Smooth muscle cell (in vitro differentiated cells): Measurements from ENCODE around the gene SPATA32. TPM values are rescaled to one million over a fixed set of nuclear protein-coding genes. Genes with fewer than 3 reads are reported as not detected.

Source experiments
- DNase-seq: peaks from one replicate; lab custom pipeline; 2025; ENCODE audit not compliant: unreplicated experiment; lab: John Stamatoyannopoulos, UW
- H2AFZ ChIP-seq: fragments of 200-600 bp; sonication (generic); 2 replicates; pipeline ENCODE4 v1.6.0; 2016; ENCODE audit warnings: antibody characterized with exemption, low read depth, mild to moderate bottlenecking
- H3F3A ChIP-seq: fragments of 200-600 bp; sonication (generic); 2 replicates; pipeline ENCODE4 v1.6.0; 2017; ENCODE audit warnings: antibody characterized with exemption, low read depth
- H3K27ac ChIP-seq: fragments of 200-600 bp; sonication (generic); 2 replicates; pipeline ENCODE4 v1.5.1; 2016; ENCODE audit warnings: low read depth, mild to moderate bottlenecking
- H3K27me3 ChIP-seq: fragments of 200-600 bp; sonication (generic); 2 replicates; pipeline ENCODE4 v1.6.1; 2016; ENCODE audit warnings: low read depth, mild to moderate bottlenecking
- H3K36me3 ChIP-seq: fragments of 200-600 bp; sonication (generic); 2 replicates; pipeline ENCODE4 v1.5.1; 2016; ENCODE audit warnings: low read depth
- H3K4me1 ChIP-seq: fragments of 200-600 bp; sonication (generic); 2 replicates; pipeline ENCODE4 v1.5.1; 2016; ENCODE audit warnings: low read depth
- H3K4me2 ChIP-seq: fragments of 200-600 bp; sonication (generic); 2 replicates; pipeline ENCODE4 v1.6.0; 2016; ENCODE audit warnings: mild to moderate bottlenecking
- H3K4me3 ChIP-seq: fragments of 200-600 bp; sonication (generic); 2 replicates; pipeline ENCODE4 v1.5.1; 2016; ENCODE audit warnings: mild to moderate bottlenecking
- H3K79me2 ChIP-seq: fragments of 200-600 bp; sonication (generic); 2 replicates; pipeline ENCODE4 v1.6.0; 2016; ENCODE audit warnings: low read depth, mild to moderate bottlenecking
- H3K9ac ChIP-seq: fragments of 200-600 bp; sonication (generic); 2 replicates; pipeline ENCODE4 v1.6.0; 2016; ENCODE audit warnings: low read depth
- H3K9me3 ChIP-seq: fragments of 200-600 bp; sonication (generic); replicated peaks from 2 replicates; pipeline ENCODE4 v1.5.1; 2016; ENCODE audit warnings: low read depth
- H4K20me1 ChIP-seq: fragments of 200-600 bp; sonication (generic); 2 replicates; pipeline ENCODE4 v1.6.0; 2016; ENCODE audit warnings: low read depth
- WGBS: methylation state at CpG from one replicate; pipeline ENCODE4 v1.1.7; 2016; ENCODE audit warnings: low lambda C conversion rate; 5-methylcytosine and 5-hydroxymethylcytosine counted together
- polyA plus RNA-seq: library from polyadenylated mRNA; unstranded; fragments of >200 nt; fragmentation: Nextera tagmentation; extraction: Ambion mirVana; gene quantifications from 2 replicates; pipeline ENCODE4 v1.2.1, GENCODE V29; 2016
- total RNA-seq: library from RNA; depleted of rRNA; stranded (reverse); fragments of >200 nt; gene quantifications from 2 replicates; pipeline ENCODE4 v1.2.3, GENCODE V29; 2014
- TF ChIP-seq, protein P1 (sequence below): fragments of 200-600 bp; sonication (generic); IDR thresholded peaks from 2 replicates; pipeline ENCODE4 v1.5.1; 2017; ENCODE audit warnings: borderline replicate concordance, mild to moderate bottlenecking, antibody characterized with exemption; ENCODE audit not compliant: insufficient read depth, poor library complexity, severe bottlenecking

Gene SPATA32
- total and polyA plus RNA-seq, 2 experiments from 2014 or later, result not detected

DNA sequence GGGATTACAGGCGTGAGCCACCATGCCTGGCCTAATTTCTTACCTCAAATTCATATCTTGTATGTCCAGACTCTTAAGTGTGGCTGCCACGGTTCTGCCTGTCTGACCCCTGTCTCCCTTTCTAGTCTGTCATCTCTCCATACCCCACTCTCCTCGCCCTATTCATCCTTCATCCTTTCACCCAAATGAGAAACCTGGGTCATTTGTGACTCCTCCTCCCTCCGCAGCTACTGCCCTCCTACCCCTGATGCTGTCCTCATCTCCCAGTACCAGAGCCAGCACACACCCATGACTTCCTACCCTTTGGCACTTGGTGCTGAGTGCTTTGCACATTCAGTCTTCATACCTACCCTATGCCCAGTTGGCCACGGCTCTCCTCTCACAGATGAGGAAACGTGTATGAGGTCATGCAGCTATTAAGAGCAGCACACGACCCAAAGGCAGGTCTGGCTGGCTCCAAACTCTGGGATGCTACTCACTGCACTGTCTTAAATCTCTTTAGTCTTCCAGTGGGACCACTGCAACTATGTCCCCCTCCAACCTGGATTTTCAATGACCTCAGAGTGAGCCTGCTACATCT is 1.6 kb downstream of the SPATA32 start:
- TF ChIP-seq, protein P1, sequence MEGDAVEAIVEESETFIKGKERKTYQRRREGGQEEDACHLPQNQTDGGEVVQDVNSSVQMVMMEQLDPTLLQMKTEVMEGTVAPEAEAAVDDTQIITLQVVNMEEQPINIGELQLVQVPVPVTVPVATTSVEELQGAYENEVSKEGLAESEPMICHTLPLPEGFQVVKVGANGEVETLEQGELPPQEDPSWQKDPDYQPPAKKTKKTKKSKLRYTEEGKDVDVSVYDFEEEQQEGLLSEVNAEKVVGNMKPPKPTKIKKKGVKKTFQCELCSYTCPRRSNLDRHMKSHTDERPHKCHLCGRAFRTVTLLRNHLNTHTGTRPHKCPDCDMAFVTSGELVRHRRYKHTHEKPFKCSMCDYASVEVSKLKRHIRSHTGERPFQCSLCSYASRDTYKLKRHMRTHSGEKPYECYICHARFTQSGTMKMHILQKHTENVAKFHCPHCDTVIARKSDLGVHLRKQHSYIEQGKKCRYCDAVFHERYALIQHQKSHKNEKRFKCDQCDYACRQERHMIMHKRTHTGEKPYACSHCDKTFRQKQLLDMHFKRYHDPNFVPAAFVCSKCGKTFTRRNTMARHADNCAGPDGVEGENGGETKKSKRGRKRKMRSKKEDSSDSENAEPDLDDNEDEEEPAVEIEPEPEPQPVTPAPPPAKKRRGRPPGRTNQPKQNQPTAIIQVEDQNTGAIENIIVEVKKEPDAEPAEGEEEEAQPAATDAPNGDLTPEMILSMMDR, result no peak
- Histone ChIP-seq H3K4me2 (no peak overlapping the region), H3K4me3 (no peak overlapping the region), H3K36me3 (no peaks in the 10 kb centered on the region), H3K79me2 (no peaks in the 10 kb centered on the region), H3F3A (no peaks in the 10 kb centered on the region), H2AFZ (no peak overlapping the region), H4K20me1 (no peaks in the 10 kb centered on the region), H3K27ac (no peak overlapping the region), H3K9ac (no peak overlapping the region), H3K4me1 (peaks cover 8% of the 10 kb centered on the region), H3K27me3 (no peaks in the 10 kb centered on the region), H3K9me3 (no peaks in the 10 kb centered on the region)
- WGBS, result 85% methylated on average over 7 of the region's 7 CpGs
- no peak for DNase-seq

DNA sequence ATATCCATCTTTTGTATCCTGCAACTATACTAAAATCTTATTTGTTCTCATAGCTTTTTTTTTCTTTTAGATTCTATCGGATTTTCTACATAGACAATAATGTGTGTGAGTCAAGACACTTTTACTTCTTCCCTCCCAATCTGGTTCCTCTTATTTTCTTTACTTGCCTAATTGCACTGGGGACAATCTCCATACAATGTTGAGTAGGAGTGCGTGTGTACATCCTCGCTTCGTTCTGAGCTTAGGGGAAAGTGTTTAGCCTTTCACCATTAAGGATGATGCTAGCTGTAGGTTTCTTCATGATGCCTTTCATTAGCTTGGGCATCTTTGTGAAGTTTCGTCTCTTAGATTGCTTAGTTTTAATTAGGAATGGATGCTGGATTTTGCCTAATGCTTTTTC is 2.9 kb downstream of the SPATA32 start:
- no peaks in the 10 kb centered on the region for H3K27me3 ChIP-seq
- TF ChIP-seq, protein P1, result no peak
- H3K9ac ChIP-seq, result no peak overlapping the region
- no peak overlapping the region for H3K27ac ChIP-seq
- no peak overlapping the region for H3K4me3 ChIP-seq
- H3K79me2 ChIP-seq, result no peaks in the 10 kb centered on the region
- H3K36me3 ChIP-seq, result no peaks in the 10 kb centered on the region
- H2AFZ ChIP-seq, result no peak overlapping the region
- peaks cover 8% of the 10 kb centered on the region for H3K4me1 ChIP-seq
- no peaks in the 10 kb centered on the region for H3K9me3 ChIP-seq
- H4K20me1 ChIP-seq, result no peaks in the 10 kb centered on the region
- H3F3A ChIP-seq, result no peaks in the 10 kb centered on the region
- H3K4me2 ChIP-seq, result no peak overlapping the region
- 93% methylated on average over 5 of the region's 5 CpGs for WGBS
- DNase-seq, result no peak

DNA sequence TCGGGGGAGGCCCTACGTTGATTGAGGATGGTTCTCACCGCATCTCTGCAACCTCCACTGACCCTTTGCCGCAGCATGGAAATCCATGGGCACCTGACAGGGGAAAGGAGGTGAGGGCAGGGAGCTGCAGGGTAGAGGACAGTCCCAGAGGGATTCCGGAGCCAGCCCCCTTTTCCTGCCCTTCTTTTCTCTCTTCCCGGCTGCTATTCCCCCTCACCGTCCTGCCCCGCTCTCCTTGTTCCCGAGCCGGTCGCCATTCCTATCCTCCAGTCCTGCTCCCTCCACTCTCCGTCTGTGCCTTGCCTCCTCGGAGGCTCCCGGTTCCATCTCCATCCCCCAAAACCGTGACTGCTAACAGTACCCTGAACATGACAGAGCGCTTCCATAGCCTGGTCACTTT is 4.8 kb downstream of the SPATA32 start:
- Histone ChIP-seq H3K9me3 (no peaks in the 10 kb centered on the region), H3K4me1 (peaks cover 4% of the 10 kb centered on the region), H3K4me2 (no peak overlapping the region), H3K27ac (no peak overlapping the region), H3K27me3 (no peaks in the 10 kb centered on the region), H2AFZ (no peak overlapping the region), H4K20me1 (no peaks in the 10 kb centered on the region), H3K4me3 (no peak overlapping the region), H3K9ac (no peak overlapping the region), H3K79me2 (no peaks in the 10 kb centered on the region), H3F3A (no peaks in the 10 kb centered on the region), H3K36me3 (no peaks in the 10 kb centered on the region)
- TF ChIP-seq, protein P1, result no peak
- no peak for DNase-seq
- 78% methylated on average over 16 of the region's 16 CpGs for WGBS
